Gastrocnemius medialis (tissue), 4 donors: Measurements from ENCODE around the gene AMBN.

Source experiments
- CTCF ChIP-seq, 5 experiments: fragments of 450-650 bp in 3 of 5; fragments of 200-600 bp in 2 of 5; sonication (generic) in 2 of 5; IDR thresholded peaks in 4 of 5; conservative IDR thresholded peaks in 1 of 5; 1 replicate in 4 of 5; 2 replicates in 1 of 5; pipeline ENCODE4 v1.5.1; 2016 to 2019; ENCODE audit warnings: antibody characterized with exemption in 5 of 5, mild to moderate bottlenecking in 3 of 5, moderate library complexity in 3 of 5
- POLR2A ChIP-seq, 2 donors: fragments of 450-650 bp; IDR thresholded peaks; one replicate each; pipeline ENCODE4 v1.6.1; 2017; ENCODE audit warnings: antibody characterized with exemption in 2 of 2, mild to moderate bottlenecking in 2 of 2, moderate library complexity in 2 of 2

GRCh38 chr4:70577220-70577927 is 14.7 kb upstream of the AMBN start:
- TF ChIP-seq CTCF (IDR thresholded peaks at IDR 0.05 in 4 of 5, conservative IDR thresholded peaks at IDR 0.05 in 1 of 5) = no peak
- TF ChIP-seq POLR2A (IDR thresholded peaks at IDR 0.05) = no peak
